Muscle layer of duodenum (tissue), 2 donors: ENCODE measurements around the gene CDH23.
A peak's percentile ranks its signal among the peaks of the same experiment; 100 is the strongest.

Experiments
- H3K27ac ChIP-seq: one replicate; pipeline ENCODE4 v1.7.0; 2013; ENCODE audit warnings: mild to moderate bottlenecking, low read length
- H3K27me3 ChIP-seq: one replicate; pipeline ENCODE4 v1.7.0; 2013; ENCODE audit warnings: low read depth, mild to moderate bottlenecking, control low read depth, low read length
- H3K36me3 ChIP-seq, 2 donors: one replicate each; pipeline ENCODE4 v1.7.0; 2013; ENCODE audit warnings: low read length in 2 of 2, control low read depth in 1 of 2, mild to moderate bottlenecking in 1 of 2; ENCODE audit not compliant: insufficient read depth in 2 of 2, control insufficient read depth in 1 of 2
- H3K4me1 ChIP-seq, 2 donors: one replicate each; pipeline ENCODE4 v1.7.0; 2013; ENCODE audit warnings: low read length in 2 of 2, mild to moderate bottlenecking in 2 of 2, control low read depth in 1 of 2, moderate library complexity in 1 of 2; ENCODE audit not compliant: insufficient read depth in 2 of 2, control insufficient read depth in 1 of 2
- H3K4me3 ChIP-seq, 2 donors: one replicate each; pipeline ENCODE4 v1.7.0; 2013; ENCODE audit warnings: low read length in 2 of 2, low read depth in 1 of 2, mild to moderate bottlenecking in 1 of 2
- H3K9me3 ChIP-seq, 2 donors: one replicate each; pipeline ENCODE4 v1.7.0; 2013; ENCODE audit warnings: low read length in 2 of 2, control low read depth in 1 of 2, mild to moderate bottlenecking in 1 of 2; ENCODE audit not compliant: control insufficient read depth in 1 of 2
- donor health status: healthy.

CDH23 gene

GRCh38 chr10:71370031-71370430 is 26.7 kb upstream of the CDH23 start:
- Histone ChIP-seq H3K4me3 (no peak overlapping the region), H3K9me3 (no peaks in the 10 kb centered on the region), H3K27ac (no peak overlapping the region), H3K27me3 (no peaks in the 10 kb centered on the region), H3K36me3 (no peaks in the 10 kb centered on the region), H3K4me1 (no peaks in the 10 kb centered on the region)

GRCh38 chr10:71371750-71372166 is 25.0 kb upstream of the CDH23 start:
- no peak overlapping the region for H3K4me3 ChIP-seq
- H3K4me1 ChIP-seq: peaks cover 0 to 4% of the 10 kb centered on the region in 2 donors
- H3K9me3 ChIP-seq: no peaks in the 10 kb centered on the region
- peak overlapping the region; percentile 28 for H3K27ac ChIP-seq
- H3K27me3 ChIP-seq: no peaks in the 10 kb centered on the region
- H3K36me3 ChIP-seq: no peaks in the 10 kb centered on the region

- Histone ChIP-seq H3K9me3 (no peaks in the 10 kb centered on the region), H3K27me3 (no peaks in the 10 kb centered on the region), H3K4me1 (peaks cover 0 to 7% of the 10 kb centered on the region in 2 donors), H3K27ac (peak overlapping the region; percentile 53), H3K36me3 (no peaks in the 10 kb centered on the region), H3K4me3 (no peak overlapping the region)
Measured at GRCh38 chr10:71372882-71373495, 23.7 kb upstream of the CDH23 start.

- Histone ChIP-seq H3K27ac (no peak overlapping the region), H3K27me3 (no peaks in the 10 kb centered on the region), H3K9me3 (no peaks in the 10 kb centered on the region), H3K4me3 (no peak overlapping the region), H3K36me3 (no peaks in the 10 kb centered on the region), H3K4me1 (peaks cover 0 to 7% of the 10 kb centered on the region in 2 donors)
Measured at GRCh38 chr10:71374481-71375233, 22.1 kb upstream of the CDH23 start.

GRCh38 chr10:71375952-71376351 is 20.8 kb upstream of the CDH23 start:
- Histone ChIP-seq H3K27me3 (no peaks in the 10 kb centered on the region), H3K27ac (no peak overlapping the region), H3K36me3 (no peaks in the 10 kb centered on the region), H3K4me3 (no peak overlapping the region), H3K4me1 (peaks cover 0 to 7% of the 10 kb centered on the region in 2 donors), H3K9me3 (no peaks in the 10 kb centered on the region)

- H3K27ac ChIP-seq: no peak overlapping the region
- peaks cover 0 to 7% of the 10 kb centered on the region in 2 donors for H3K4me1 ChIP-seq
- H3K4me3 ChIP-seq: no peak overlapping the region
- H3K36me3 ChIP-seq: no peaks in the 10 kb centered on the region
- no peaks in the 10 kb centered on the region for H3K9me3 ChIP-seq
- H3K27me3 ChIP-seq: no peaks in the 10 kb centered on the region
Measured at GRCh38 chr10:71378336-71379117, 18.2 kb upstream of the CDH23 start.

- Histone ChIP-seq H3K4me3 (no peak overlapping the region), H3K4me1 (peaks cover 0 to 7% of the 10 kb centered on the region in 2 donors), H3K27ac (no peak overlapping the region), H3K36me3 (no peaks in the 10 kb centered on the region), H3K27me3 (no peaks in the 10 kb centered on the region), H3K9me3 (no peaks in the 10 kb centered on the region)
Measured at GRCh38 chr10:71379118-71379766, 17.5 kb upstream of the CDH23 start.

- H3K4me1 ChIP-seq: peaks cover 0 to 7% of the 10 kb centered on the region in 2 donors
Measured at GRCh38 chr10:71380841-71381240, 15.9 kb upstream of the CDH23 start.

GRCh38 chr10:71381611-71382010 is 15.1 kb upstream of the CDH23 start:
- H3K36me3 ChIP-seq: no peaks in the 10 kb centered on the region
- H3K4me3 ChIP-seq: no peak overlapping the region
- no peak overlapping the region for H3K27ac ChIP-seq
- H3K9me3 ChIP-seq: no peaks in the 10 kb centered on the region
- H3K4me1 ChIP-seq: peaks cover 0 to 5% of the 10 kb centered on the region in 2 donors
- no peaks in the 10 kb centered on the region for H3K27me3 ChIP-seq

More at GRCh38 chr10:71380841-71381240, 15.9 kb upstream of the CDH23 start:
- no peaks in the 10 kb centered on the region for H3K9me3 ChIP-seq
- H3K4me3 ChIP-seq: no peak overlapping the region
- no peak overlapping the region for H3K27ac ChIP-seq
- no peaks in the 10 kb centered on the region for H3K36me3 ChIP-seq
- no peaks in the 10 kb centered on the region for H3K27me3 ChIP-seq

GRCh38 chr10:71382028-71382427 is 14.7 kb upstream of the CDH23 start:
- Histone ChIP-seq H3K4me3 (no peak overlapping the region), H3K36me3 (no peaks in the 10 kb centered on the region), H3K27ac (no peak overlapping the region), H3K4me1 (peaks cover 0 to 1% of the 10 kb centered on the region in 2 donors), H3K27me3 (no peaks in the 10 kb centered on the region), H3K9me3 (no peaks in the 10 kb centered on the region)

- Histone ChIP-seq H3K27ac (no peak overlapping the region), H3K27me3 (no peaks in the 10 kb centered on the region), H3K36me3 (no peaks in the 10 kb centered on the region), H3K4me3 (no peak overlapping the region), H3K9me3 (no peaks in the 10 kb centered on the region), H3K4me1 (no peaks in the 10 kb centered on the region)
Measured at GRCh38 chr10:71382757-71383156, 14.0 kb upstream of the CDH23 start.
